NCI-H2227 treated with DMSO at 0.1 percent for 48 hours (cell line): Measurements from ENCODE around the gene PBX1.
"Not testable (repeated sequence)": the region's sequence is repeated elsewhere in the genome, so short reads cannot be mapped to it uniquely, and the experiment has no call there.

Source experiments
- DNase-seq: peaks from one replicate; lab custom pipeline; 2025; lab: John Stamatoyannopoulos, UW

Gene PBX1

GRCh38 chr1:164643018-164643417 lies 84.0 kb downstream of the PBX1 start:
- DNase-seq, result no peak

- no peak for DNase-seq
Measured at GRCh38 chr1:164644268-164644667, 85.3 kb downstream of the PBX1 start.

- DNase-seq, result peak; percentile 72
Measured at GRCh38 chr1:164644774-164645644, 86.0 kb downstream of the PBX1 start.

GRCh38 chr1:164645921-164646320 lies 86.9 kb downstream of the PBX1 start:
- DNase-seq, result no peak

GRCh38 chr1:164647211-164647610 lies 88.2 kb downstream of the PBX1 start:
- no peak for DNase-seq

- no peak for DNase-seq
Measured at GRCh38 chr1:164648636-164649035, 89.7 kb downstream of the PBX1 start.

- DNase-seq, result no peak
Measured at GRCh38 chr1:164649146-164649545, 90.2 kb downstream of the PBX1 start.

- no peak for DNase-seq
Measured at GRCh38 chr1:164650531-164650930, 91.5 kb downstream of the PBX1 start.

GRCh38 chr1:164651351-164651951 lies 92.5 kb downstream of the PBX1 start:
- no peak for DNase-seq

GRCh38 chr1:164652969-164653368 lies 94.0 kb downstream of the PBX1 start:
- DNase-seq, result not testable (repeated sequence)

- no peak for DNase-seq
Measured at GRCh38 chr1:164653705-164654104, 94.7 kb downstream of the PBX1 start.

- no peak for DNase-seq
Measured at GRCh38 chr1:164654200-164654599, 95.2 kb downstream of the PBX1 start.

GRCh38 chr1:164658864-164659263 lies 99.9 kb downstream of the PBX1 start:
- DNase-seq, result no peak

- DNase-seq, result no peak
Measured at GRCh38 chr1:164659621-164660411, 100.8 kb downstream of the PBX1 start.

- DNase-seq, result no peak
Measured at GRCh38 chr1:164660412-164660772, 101.4 kb downstream of the PBX1 start.

- DNase-seq, result no peak
Measured at GRCh38 chr1:164660775-164661174, 101.8 kb downstream of the PBX1 start.

GRCh38 chr1:164662462-164662861 lies 103.5 kb downstream of the PBX1 start:
- no peak for DNase-seq

- DNase-seq, result no peak
Measured at GRCh38 chr1:164662955-164663354, 104.0 kb downstream of the PBX1 start.

- no peak for DNase-seq
Measured at GRCh38 chr1:164664127-164664526, 105.1 kb downstream of the PBX1 start.

GRCh38 chr1:164667001-164667400 lies 108.0 kb downstream of the PBX1 start:
- no peak for DNase-seq

- DNase-seq, result no peak
Measured at GRCh38 chr1:164667600-164667999, 108.6 kb downstream of the PBX1 start.

GRCh38 chr1:164668491-164669400 lies 109.8 kb downstream of the PBX1 start:
- DNase-seq, result no peak
